Measurements from ENCODE around the gene CDH23. TPM values are rescaled to one million over a fixed set of nuclear protein-coding genes. Genes with fewer than 3 reads are reported as not detected.

Gene CDH23
- total and polyA plus RNA-seq, 10 of the 15 experiments (the other 5 are each of a cell fraction or from before 2014, with no cell fraction given) = 0.09 to 0.40 (median 0.15) TPM; not detected in 1

DNA sequence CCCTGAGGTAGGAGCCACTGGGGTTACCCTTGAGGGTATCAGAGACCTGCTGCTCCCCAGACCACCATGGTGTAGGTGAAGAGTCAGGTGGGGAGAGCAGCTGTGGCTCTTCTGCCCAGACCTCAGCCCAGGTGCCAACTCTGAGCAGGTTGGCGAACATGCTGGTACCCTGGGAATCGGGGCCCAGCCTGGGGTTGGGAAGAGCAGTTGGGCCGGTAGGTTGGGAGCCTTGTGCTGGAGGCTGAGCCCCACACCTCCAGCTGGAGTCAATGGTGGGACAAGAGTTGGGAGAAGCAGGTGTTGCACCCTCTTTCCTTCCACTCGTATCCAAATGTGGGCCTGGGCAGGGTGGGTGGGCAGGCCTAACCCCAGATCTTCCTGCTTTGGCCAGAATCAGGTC lies 114.5 kb downstream of the CDH23 start (continued):
- TF ChIP-seq CEBPZ (IDR thresholded peaks at IDR 0.05; ENCODE audit: low read depth, low read length) = no peak
- no peak for TF ChIP-seq TCF7 (IDR thresholded peaks at IDR 0.05; ENCODE audit: borderline replicate concordance)
- TF ChIP-seq TARDBP (IDR thresholded peaks at IDR 0.05; ENCODE audit: borderline replicate concordance) = no peak
- no peak for TF ChIP-seq POU2F2 (IDR thresholded peaks at IDR 0.05; ENCODE audit: borderline replicate concordance, low read depth, low read length)
- no peak for TF ChIP-seq MYC (IDR thresholded peaks at IDR 0.05; ENCODE audit: insufficient read depth, insufficient read length, insufficient replicate concordance, low read length, severe bottlenecking)

GRCh38 chr10:71512312-71512711 lies 115.6 kb downstream of the CDH23 start:
- Histone ChIP-seq H3K4me2 (ENCODE audit: control insufficient read depth, insufficient read depth) (no peak overlapping the region), H3K27me3 (replicated peaks in 1 of 2; ENCODE audit: control insufficient read depth in 2 of 2, insufficient read depth in 2 of 2, low read length in 1 of 2) (peaks cover 0 to 3% of the 10 kb centered on the region in 2 experiments), H4K20me1 (ENCODE audit: control insufficient read depth, insufficient read depth) (no peaks in the 10 kb centered on the region), H3K27ac (ENCODE audit: control insufficient read depth, insufficient read depth) (no peak overlapping the region), H3K9ac (ENCODE audit: control insufficient read depth, insufficient read depth, low read length) (no peak overlapping the region), H2AFZ (ENCODE audit: control insufficient read depth, low read depth, low read length) (no peak overlapping the region), H3K9me3 (replicated peaks; ENCODE audit: control insufficient read depth, insufficient read depth, low read length) (no peaks in the 10 kb centered on the region), H3K4me1 (ENCODE audit: control insufficient read depth, insufficient read depth, low read length) (no peaks in the 10 kb centered on the region), H3K79me2 (ENCODE audit: control insufficient read depth, insufficient read depth, low read length) (no peaks in the 10 kb centered on the region), H3K4me3 (no peak overlapping the region), H3K36me3 (ENCODE audit: control insufficient read depth in 2 of 2, insufficient read depth in 2 of 2, low read length in 1 of 2) (no peaks in the 10 kb centered on the region)
- no TSS peak for BruUV-seq (replicated peaks)
- ATAC-seq = no peak
- in situ Hi-C loops (cut with MboI) = no loop called here
- SMC1A ChIA-PET (ENCODE audit: uncharacterized antibody, unreplicated experiment) = no interaction called here
- RAD21 ChIA-PET (ENCODE audit: unreplicated experiment) = no interaction called here
- CTCF ChIA-PET = no interaction called here
- WGBS (ENCODE audit: insufficient coverage, insufficient replicate concordance, low lambda C conversion rate, missing lambda C conversion rate) = 60% methylated on average over 10 of the region's 10 CpGs
- no peak for DNase-seq (ENCODE audit: low read depth, low spot score)
- no peak for FAIRE-seq
- intact Hi-C loops (cut with micrococcal nuclease; ENCODE audit: unreplicated experiment) = no loop called here
- POLR2A ChIA-PET = no interaction called here
- TF ChIP-seq PRDM15 (CRISPR knock-in tag; IDR thresholded peaks at IDR 0.05) = no peak
- no peak for TF ChIP-seq NRF1 (conservative IDR thresholded peaks at IDR 0.05; ENCODE audit: low read depth, low read length)
- TF ChIP-seq CBX3 (IDR thresholded peaks at IDR 0.05; ENCODE audit: borderline replicate concordance, low read depth) = no peak
- no peak for TF ChIP-seq NFYA (IDR thresholded peaks at IDR 0.05; ENCODE audit: borderline replicate concordance, low read depth, low read length)
- TF ChIP-seq, protein P1, sequence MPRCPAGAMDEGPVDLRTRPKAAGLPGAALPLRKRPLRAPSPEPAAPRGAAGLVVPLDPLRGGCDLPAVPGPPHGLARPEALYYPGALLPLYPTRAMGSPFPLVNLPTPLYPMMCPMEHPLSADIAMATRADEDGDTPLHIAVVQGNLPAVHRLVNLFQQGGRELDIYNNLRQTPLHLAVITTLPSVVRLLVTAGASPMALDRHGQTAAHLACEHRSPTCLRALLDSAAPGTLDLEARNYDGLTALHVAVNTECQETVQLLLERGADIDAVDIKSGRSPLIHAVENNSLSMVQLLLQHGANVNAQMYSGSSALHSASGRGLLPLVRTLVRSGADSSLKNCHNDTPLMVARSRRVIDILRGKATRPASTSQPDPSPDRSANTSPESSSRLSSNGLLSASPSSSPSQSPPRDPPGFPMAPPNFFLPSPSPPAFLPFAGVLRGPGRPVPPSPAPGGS (IDR thresholded peaks at IDR 0.05; ENCODE audit: borderline replicate concordance, insufficient read depth, low read depth, low read length, poor library complexity, severe bottlenecking) = no peak
- TF ChIP-seq ELK1 (IDR thresholded peaks at IDR 0.05; ENCODE audit: low read depth, low read length) = no peak
- TF ChIP-seq, protein P2, sequence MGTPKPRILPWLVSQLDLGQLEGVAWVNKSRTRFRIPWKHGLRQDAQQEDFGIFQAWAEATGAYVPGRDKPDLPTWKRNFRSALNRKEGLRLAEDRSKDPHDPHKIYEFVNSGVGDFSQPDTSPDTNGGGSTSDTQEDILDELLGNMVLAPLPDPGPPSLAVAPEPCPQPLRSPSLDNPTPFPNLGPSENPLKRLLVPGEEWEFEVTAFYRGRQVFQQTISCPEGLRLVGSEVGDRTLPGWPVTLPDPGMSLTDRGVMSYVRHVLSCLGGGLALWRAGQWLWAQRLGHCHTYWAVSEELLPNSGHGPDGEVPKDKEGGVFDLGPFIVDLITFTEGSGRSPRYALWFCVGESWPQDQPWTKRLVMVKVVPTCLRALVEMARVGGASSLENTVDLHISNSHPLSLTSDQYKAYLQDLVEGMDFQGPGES (IDR thresholded peaks at IDR 0.05) = no peak

Measured in GM12878 (cell line).